GM19043 (cell line): ENCODE results near the gene FRMD3.

ENCODE experiments used
- ATAC-seq: cut with Tn5 transposase; IDR thresholded peaks from one replicate; pipeline ENCODE4 v1.9.1; 2021; ENCODE audit warnings: low read depth; ENCODE audit not compliant: unreplicated experiment

The FRMD3 gene

DNA sequence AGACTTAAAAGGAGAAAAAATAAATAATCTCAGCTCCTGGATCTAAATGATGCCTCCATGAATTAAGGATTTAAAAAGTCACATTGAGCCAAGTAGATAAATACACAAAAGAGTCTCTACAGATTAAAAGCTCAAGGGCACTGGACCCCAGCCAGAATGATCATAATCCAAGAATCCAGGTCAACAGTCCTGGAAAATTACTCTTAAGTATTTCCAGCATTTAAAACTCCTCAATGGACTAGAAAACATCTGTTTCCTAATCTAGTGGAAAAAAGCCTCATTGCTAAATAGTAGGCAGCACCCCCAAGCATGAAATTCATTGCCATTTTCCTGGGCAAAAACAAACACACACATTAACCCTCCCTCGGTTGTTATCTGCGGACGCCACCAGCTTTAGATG, 96.8 kb downstream of the FRMD3 start:
- ATAC-seq, result no peak

DNA sequence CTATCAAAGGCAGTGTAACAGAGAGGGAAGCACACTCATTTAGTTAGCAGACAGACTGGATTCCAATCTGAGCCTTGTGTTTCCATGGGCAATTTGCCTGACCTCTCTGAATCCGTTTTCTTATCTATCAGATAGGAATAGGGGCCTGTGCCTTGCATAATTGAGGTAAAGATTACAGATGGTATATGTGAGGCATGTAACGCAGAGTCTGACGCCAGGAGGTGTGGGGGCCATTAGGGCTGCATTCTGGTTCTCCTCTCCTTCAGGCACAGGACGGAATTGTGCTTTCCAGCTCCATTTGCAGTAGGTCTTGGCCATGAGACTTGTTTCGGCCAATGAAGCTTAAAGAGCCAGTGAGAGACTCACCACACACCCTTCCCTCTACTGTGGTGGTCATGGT, 97.6 kb downstream of the FRMD3 start:
- ATAC-seq, result no peak

- no peak for ATAC-seq
Measured at GRCh38 chr9:83435301-83435700, 102.9 kb downstream of the FRMD3 start.

- no peak for ATAC-seq
Measured at GRCh38 chr9:83434254-83434653, 103.9 kb downstream of the FRMD3 start.

DNA sequence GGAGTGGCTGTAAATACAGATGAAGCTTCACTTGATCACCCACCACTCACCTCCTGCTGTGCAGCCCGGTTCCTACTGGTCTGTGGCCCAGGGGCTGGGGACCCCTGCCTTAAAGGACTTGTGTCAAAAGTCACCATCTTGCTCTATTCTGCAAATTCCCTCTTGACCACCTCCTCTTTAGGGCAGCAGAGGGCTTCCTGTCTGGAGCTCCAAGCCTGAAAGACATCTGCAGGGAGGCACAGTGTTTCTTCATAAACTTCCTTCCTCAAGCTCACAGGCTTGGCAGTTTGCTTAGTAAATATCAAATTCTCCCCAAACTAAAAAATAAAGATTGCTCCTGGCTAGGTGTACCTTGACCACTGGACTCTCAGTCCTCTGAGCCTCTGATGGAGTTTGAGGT, 104.4 kb downstream of the FRMD3 start:
- ATAC-seq, result no peak

DNA sequence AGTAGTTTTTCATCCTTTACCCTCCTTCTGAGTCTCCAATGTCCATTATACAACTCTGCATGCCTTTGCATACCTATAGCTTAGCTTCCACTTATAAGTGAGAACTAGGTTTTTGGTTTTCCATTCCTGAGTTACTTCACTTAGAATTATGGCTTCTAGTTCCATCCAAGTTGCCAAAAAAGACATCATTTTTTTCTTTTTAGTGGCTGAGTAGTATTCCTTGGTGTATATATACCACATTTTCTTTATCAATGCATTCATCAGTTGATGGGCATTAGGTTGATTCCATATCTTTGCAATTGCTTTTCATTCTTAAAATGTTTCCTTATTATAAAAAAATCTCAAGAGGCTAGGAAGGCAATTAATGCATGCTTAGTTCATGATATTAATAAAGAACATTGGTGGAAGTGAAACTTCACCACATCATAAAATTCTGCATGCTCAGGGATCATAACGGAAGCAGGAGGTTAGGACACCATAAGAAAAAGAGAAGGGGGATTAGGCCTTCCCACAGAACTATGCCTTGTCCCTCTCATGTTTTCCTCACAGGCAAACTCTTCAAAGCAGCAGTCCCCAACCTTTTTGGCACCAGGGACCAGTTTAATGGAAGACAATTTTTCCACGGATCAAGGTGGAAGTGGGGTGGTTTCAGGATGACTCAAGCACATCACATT, 105.2 kb downstream of the FRMD3 start:
- ATAC-seq, result no peak

- no peak for ATAC-seq
Measured at GRCh38 chr9:83432104-83432627, 106.0 kb downstream of the FRMD3 start.

DNA sequence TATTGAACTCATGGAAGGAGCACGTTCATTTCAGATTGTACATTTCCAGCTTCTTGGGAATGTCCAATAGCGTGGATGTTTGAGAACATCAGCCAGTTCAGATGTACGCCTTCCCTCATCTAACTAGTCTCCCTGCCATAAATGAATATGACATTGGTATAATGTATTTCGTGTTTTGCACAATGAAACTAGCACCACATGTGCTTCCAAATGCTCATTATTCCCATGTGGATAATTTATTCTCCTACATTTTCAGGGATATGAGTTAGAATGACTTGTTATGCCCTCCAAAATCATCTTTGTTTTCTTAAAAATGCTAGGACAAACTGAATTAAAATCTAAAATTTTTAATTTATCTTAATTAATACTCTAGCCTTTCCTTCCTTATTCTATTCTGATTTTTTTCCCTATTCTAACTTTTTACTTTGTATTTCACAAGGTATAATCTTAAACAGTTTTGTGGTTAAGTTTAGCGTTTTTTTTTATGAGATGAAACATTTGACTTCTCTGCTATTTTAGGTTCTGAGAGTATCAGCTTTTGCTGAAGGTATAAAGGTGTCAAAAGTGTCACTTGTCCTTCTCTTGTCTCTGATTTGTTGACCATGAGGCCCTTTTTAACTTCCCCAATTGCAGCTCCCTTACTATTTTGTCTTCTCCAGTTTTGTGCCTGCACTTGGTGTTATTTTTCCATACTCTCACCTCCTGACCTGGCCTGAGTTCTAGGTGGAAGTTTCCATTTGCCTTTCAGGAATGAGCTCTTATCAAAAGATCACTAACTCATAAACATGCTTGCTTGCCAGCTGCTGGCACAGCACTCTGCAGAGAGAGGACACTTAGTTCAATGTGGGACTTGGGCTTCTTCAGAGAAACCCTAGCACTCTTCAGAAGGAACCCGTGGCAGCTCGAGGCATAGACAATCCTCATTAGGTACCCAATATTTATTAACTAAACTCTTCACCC, 106.8 kb downstream of the FRMD3 start:
- ATAC-seq, result no peak

DNA sequence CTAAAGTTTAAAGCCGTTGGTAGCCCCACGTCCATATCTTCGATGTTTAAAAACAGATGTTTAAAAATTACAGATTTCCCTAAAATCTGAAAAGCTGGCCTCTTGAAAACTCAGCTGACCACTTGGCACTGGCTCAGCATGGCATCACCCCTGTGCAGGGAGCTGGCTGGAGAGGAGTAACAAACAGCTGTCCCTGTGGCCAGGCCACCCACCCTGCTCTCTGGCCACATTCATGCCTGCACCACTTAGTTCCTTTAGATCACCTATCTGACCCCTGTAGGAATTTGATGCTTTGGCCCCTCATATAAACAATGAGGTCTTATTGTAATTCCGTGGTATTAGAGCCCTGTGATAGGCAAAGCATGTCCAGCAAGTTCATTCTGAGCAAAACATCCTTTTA, 107.5 kb downstream of the FRMD3 start:
- no peak for ATAC-seq

- ATAC-seq, result no peak
Measured at GRCh38 chr9:83429229-83429628, 109.0 kb downstream of the FRMD3 start.

GRCh38 chr9:83425240-83425639, 113.0 kb downstream of the FRMD3 start:
- no peak for ATAC-seq

- no peak for ATAC-seq
Measured at GRCh38 chr9:83424831-83425230, 113.4 kb downstream of the FRMD3 start.

GRCh38 chr9:83423815-83424707, 114.1 kb downstream of the FRMD3 start:
- ATAC-seq, result no peak

GRCh38 chr9:83422527-83422926, 115.7 kb downstream of the FRMD3 start:
- no peak for ATAC-seq

DNA sequence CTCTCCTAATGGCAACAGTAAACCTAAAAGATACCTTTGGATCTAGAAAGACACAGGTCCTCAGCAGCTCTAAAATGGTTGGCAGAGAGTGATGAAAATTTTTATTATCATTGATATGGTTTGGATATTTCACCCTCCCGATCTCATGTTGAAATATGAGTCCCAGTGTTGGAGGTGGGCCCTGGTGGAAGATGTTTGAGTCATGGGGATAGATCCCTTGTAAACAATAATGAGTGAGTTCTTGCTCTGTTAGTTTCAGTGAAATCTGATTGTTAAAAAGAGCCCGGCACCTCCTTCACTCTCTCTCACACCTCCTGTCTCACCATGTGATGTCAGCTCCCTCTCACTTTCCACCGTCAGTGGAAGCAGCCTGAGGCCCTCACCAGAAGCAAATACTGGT, 117.7 kb downstream of the FRMD3 start:
- ATAC-seq, result no peak

DNA sequence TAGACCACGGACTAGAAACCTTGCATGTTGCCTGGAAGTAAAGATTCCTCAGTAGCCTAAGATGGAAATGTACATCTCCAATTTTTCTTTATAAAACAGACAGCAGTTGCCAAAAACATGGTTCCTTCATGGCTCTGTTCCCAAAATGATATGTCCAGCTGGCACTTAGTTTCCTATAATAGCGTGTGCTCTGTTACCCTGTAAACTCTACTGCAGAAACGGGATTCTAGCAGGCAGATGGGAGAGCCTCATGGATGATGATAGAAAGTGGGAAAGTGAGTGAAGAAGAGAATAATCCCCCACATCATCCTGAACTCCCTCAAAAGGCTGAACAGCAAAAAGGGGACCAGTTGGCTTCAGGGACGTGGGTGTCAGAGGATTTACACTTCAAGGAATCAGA, 118.2 kb downstream of the FRMD3 start:
- ATAC-seq, result no peak

- ATAC-seq, result no peak
Measured at GRCh38 chr9:83418283-83418682, 119.9 kb downstream of the FRMD3 start.

DNA sequence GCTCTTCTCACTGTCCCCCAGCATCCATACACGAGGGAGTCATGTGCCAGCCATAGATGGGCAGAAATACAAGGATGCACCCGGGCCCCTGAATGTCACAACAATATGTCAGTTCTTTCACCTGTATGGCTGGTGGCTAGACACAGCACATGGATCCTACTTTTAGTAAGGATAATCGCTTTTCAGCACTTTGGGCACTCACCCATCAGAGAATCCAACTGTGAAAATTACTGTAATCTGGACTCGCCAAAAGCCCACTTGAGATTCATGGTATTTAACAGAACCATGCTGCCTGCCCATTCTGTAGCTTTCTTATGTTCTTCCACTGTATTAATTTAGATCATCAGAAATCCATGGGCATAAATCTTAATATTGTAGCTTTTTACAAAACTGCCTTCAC, 124.8 kb downstream of the FRMD3 start:
- ATAC-seq, result no peak

DNA sequence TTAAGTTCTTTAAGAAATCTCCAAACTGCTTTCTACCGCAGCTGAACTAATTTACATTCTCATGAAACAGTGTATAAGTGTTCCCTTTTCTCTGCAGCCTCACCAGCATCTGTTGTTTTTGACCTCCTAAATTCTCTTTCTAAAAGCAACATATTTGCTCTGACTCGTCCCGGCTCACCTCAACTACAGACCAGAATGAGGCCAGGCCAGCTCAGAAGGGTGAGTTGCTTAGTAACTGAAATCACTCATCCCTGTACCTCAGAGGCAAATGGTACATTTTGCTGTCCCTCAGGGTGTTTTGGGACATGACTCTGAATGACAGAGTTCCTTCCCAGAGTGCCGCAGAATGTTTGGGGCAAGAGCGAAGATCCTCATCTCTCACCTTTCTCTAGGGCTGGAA, 127.5 kb downstream of the FRMD3 start:
- ATAC-seq, result no peak

- ATAC-seq, result no peak
Measured at GRCh38 chr9:83406921-83407320, 131.3 kb downstream of the FRMD3 start.

DNA sequence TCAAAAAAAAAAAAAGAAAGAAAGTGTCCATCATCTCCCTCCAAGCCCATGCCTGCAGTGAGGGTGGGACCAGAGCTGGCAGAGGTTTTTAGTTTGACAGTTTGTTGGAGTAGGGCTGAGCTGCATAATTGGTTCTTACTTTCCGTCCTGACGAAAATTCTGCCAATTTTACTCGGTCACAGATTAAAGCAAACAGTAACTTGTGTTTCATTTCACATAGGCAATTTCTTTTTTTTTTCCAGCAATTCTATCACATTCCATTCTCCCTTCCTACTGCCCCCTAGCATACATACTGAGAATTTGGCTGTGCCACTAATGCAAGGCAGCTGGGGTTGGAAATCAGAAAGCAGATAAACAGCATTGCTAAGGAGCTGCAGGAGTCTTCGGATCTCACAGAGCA, 132.4 kb downstream of the FRMD3 start:
- ATAC-seq, result no peak
